B cell (primary cell): ENCODE measurements around the gene CFD. TPM values are rescaled to one million over a fixed set of nuclear protein-coding genes. Genes with fewer than 3 reads are reported as not detected.
A peak's percentile ranks its signal among the peaks of the same experiment; 100 is the strongest.

ENCODE experiments used
- ATAC-seq: fragments of 200-7000 bp; cut with Tn5 transposase; one replicate; pipeline ENCODE4 v1.10.0; 2021; ENCODE audit warnings: low read depth, mild to moderate bottlenecking, moderate number of reproducible peaks, moderate library complexity
- CTCF ChIA-PET: fragments of 350-600 bp; sonication (Branson Sonifier 250); formaldehyde crosslinking; loops from one replicate; lab custom pipeline; 2021; ENCODE audit warnings: antibody characterized with exemption, inconsistent platforms; lab: Charles Lee
- POLR2A ChIA-PET: fragments of 350-600 bp; sonication (Branson Sonifier 250); formaldehyde crosslinking; loops from one replicate; lab custom pipeline; 2021; ENCODE audit warnings: antibody characterized with exemption; lab: Charles Lee
- DNase-seq: peaks from one replicate; pipeline ENCODE4 v3.0.0; 2013
- H2AFZ ChIP-seq: 2 replicates; pipeline ENCODE4 v1.6.1; 2012; ENCODE audit warnings: mild to moderate bottlenecking, low read depth, low read length; ENCODE audit not compliant: insufficient read depth, poor library complexity, severe bottlenecking
- H3K27ac ChIP-seq, 2 donors: 1 replicate in 1 of 2; 2 replicates in 1 of 2; pipeline ENCODE4 v1.5.1; 2012 to 2013; ENCODE audit warnings: low read length in 2 of 2, mild to moderate bottlenecking in 2 of 2, moderate library complexity in 1 of 2
- H3K27me3 ChIP-seq, 4 experiments: fragments of 200-600 bp in 1 of 4; sonication (generic) in 1 of 4; replicated peaks in 1 of 4; 1 replicate in 2 of 4; 2 replicates in 2 of 4; pipeline versions ENCODE4 v1.6.1 to v1.7.0; 2013 to 2016; ENCODE audit warnings: low read length in 3 of 4, mild to moderate bottlenecking in 2 of 4, mixed read lengths in 1 of 4, moderate library complexity in 1 of 4; ENCODE audit not compliant: insufficient read depth in 4 of 4, control insufficient read depth in 3 of 4; ENCODE audit errors: control extremely low read depth in 1 of 4
- H3K36me3 ChIP-seq, 2 experiments: replicated peaks in 1 of 2; 1 replicate in 1 of 2; 2 replicates in 1 of 2; pipeline versions ENCODE4 v1.6.1 to v1.7.1; 2013; ENCODE audit warnings: low read length in 1 of 2; ENCODE audit not compliant: insufficient read depth in 2 of 2, control insufficient read depth in 1 of 2; ENCODE audit errors: control extremely low read depth in 1 of 2, extremely low read depth in 1 of 2
- H3K4me1 ChIP-seq, 2 donors: fragments of 200-600 bp in 1 of 2; sonication (generic) in 1 of 2; 1 replicate in 1 of 2; 2 replicates in 1 of 2; pipeline versions ENCODE4 v1.5.1 to v1.6.1; 2013 to 2017; ENCODE audit warnings: low read length in 2 of 2; ENCODE audit not compliant: control insufficient read depth in 2 of 2, insufficient read depth in 2 of 2
- H3K4me2 ChIP-seq: replicated peaks from 2 replicates; pipeline ENCODE3; 2012; ENCODE audit warnings: mild to moderate bottlenecking, low read depth, low read length; ENCODE audit not compliant: poor library complexity, severe bottlenecking
- H3K4me3 ChIP-seq, 5 experiments: fragments of 200-600 bp in 1 of 5; sonication (generic) in 1 of 5; 1 replicate in 3 of 5; 2 replicates in 2 of 5; pipeline versions ENCODE4 v1.5.1 to v1.7.0; 2011 to 2016; ENCODE audit warnings: low read length in 4 of 5, mild to moderate bottlenecking in 4 of 5, low read depth in 2 of 5, control low read depth in 1 of 5, moderate library complexity in 1 of 5; ENCODE audit not compliant: insufficient read depth in 1 of 5; ENCODE audit errors: control extremely low read depth in 1 of 5, extremely low read depth in 1 of 5
- H3K79me2 ChIP-seq: fragments of 200-600 bp; sonication (generic); one replicate; pipeline ENCODE4 v1.6.0; 2016; ENCODE audit warnings: low read length; ENCODE audit not compliant: control insufficient read depth, insufficient read depth
- H3K9ac ChIP-seq: fragments of 200-600 bp; sonication (generic); 2 replicates; pipeline ENCODE4 v1.6.1; 2017; ENCODE audit warnings: mild to moderate bottlenecking, low read length, moderate library complexity
- H3K9me3 ChIP-seq, 3 donors: one replicate each; pipeline versions ENCODE4 v1.6.1 to v1.7.1; 2013; ENCODE audit warnings: low read length in 2 of 3; ENCODE audit not compliant: control insufficient read depth in 2 of 3, insufficient read depth in 1 of 3; ENCODE audit errors: control extremely low read depth in 1 of 3
- H4K20me1 ChIP-seq: 2 replicates; pipeline ENCODE4 v1.6.0; 2012; ENCODE audit warnings: mild to moderate bottlenecking, low read length; ENCODE audit not compliant: insufficient read depth, control insufficient read depth, poor library complexity, severe bottlenecking
- H3K27ac Mint-ChIP-seq: one replicate; pipeline ENCODE4 v1.8.0; 2021; ENCODE audit warnings: mixed read lengths
- H3K27me3 Mint-ChIP-seq: one replicate; pipeline ENCODE4 v1.8.0; 2021; ENCODE audit warnings: mixed read lengths
- H3K4me1 Mint-ChIP-seq: one replicate; pipeline ENCODE4 v1.8.0; 2021; ENCODE audit warnings: mixed read lengths
- H3K4me3 Mint-ChIP-seq: one replicate; pipeline ENCODE4 v1.8.0; 2021; ENCODE audit warnings: mixed read lengths
- H3K9me3 Mint-ChIP-seq: one replicate; pipeline ENCODE4 v1.8.0; 2022; ENCODE audit warnings: mixed read lengths; ENCODE audit not compliant: insufficient read depth
- CTCF ChIP-seq: fragments of 200-600 bp; IDR thresholded peaks from one replicate; pipeline ENCODE4 v1.8.0; 2022; ENCODE audit warnings: antibody characterized with exemption, mild to moderate bottlenecking
- EZH2 ChIP-seq: IDR thresholded peaks from 2 replicates; pipeline ENCODE4 v1.6.1; 2012; ENCODE audit warnings: borderline replicate concordance, low read depth, mild to moderate bottlenecking, moderate library complexity, low read length; ENCODE audit not compliant: insufficient read depth, poor library complexity, severe bottlenecking
- WGBS: methylation state at CpG from one replicate; pipeline ENCODE4 v1.1.5; 2013; ENCODE audit warnings: missing lambda C conversion rate; ENCODE audit not compliant: insufficient coverage; 5-methylcytosine and 5-hydroxymethylcytosine counted together
- intact Hi-C: fragments of 100-400 bp; cut with micrococcal nuclease; formaldehyde crosslinking; loops from one replicate; pipeline ENCODE4 v1.10.0; 2022
- polyA plus RNA-seq: library from polyadenylated mRNA; depleted of rRNA; stranded (reverse); fragments of >200 nt; gene quantifications from 2 replicates; pipeline ENCODE4 v1.2.3, GENCODE V29; 2012
- total RNA-seq, 2 donors: library from RNA; stranded (reverse); fragments of 120-200 nt in 1 of 2; gene quantifications; 1 replicate in 1 of 2; 2 replicates in 1 of 2; pipeline versions ENCODE4 v1.2.3 to v1.2.4, GENCODE V29; 2013 to 2022

CFD gene
- total and polyA plus RNA-seq, 2 donors (not counting 1 experiment from before 2014, with no cell fraction given), result 0.79 to 6.6 TPM

GRCh38 chr19:815079-815774, 44.2 kb upstream of the CFD start:
- 97% methylated on average over 47 of the region's 47 CpGs for WGBS
- no peak overlapping the region for H2AFZ ChIP-seq
- peaks cover 4% of the 10 kb centered on the region for H3K79me2 ChIP-seq
- H3K27ac ChIP-seq, result no peak overlapping the region
- ChIA-PET CTCF (no interaction called here), POLR2A (no interaction called here)
- Mint-ChIP-seq H3K27me3 (no peaks in the 10 kb centered on the region), H3K4me3 (no peak overlapping the region), H3K27ac (no peak overlapping the region), H3K9me3 (no peaks in the 10 kb centered on the region), H3K4me1 (no peaks in the 10 kb centered on the region)
- TF ChIP-seq EZH2 (no peak), CTCF (no peak)
- H3K9me3 ChIP-seq, result peaks cover 0 to 3% (median 0%) of the 10 kb centered on the region in 3 donors
- peaks cover 0 to 25% of the 10 kb centered on the region in 2 experiments for H3K36me3 ChIP-seq
- ATAC-seq (no peak), DNase-seq (no peak)
- H3K4me3 ChIP-seq, result no peak overlapping the region
- H3K4me1 ChIP-seq, result no peaks in the 10 kb centered on the region
- H4K20me1 ChIP-seq, result peaks cover 24% of the 10 kb centered on the region
- H3K4me2 ChIP-seq, result no peak overlapping the region
- H3K27me3 ChIP-seq, result no peaks in the 10 kb centered on the region
- intact Hi-C loops, result no loop called here
- H3K9ac ChIP-seq, result no peak overlapping the region

DNA sequence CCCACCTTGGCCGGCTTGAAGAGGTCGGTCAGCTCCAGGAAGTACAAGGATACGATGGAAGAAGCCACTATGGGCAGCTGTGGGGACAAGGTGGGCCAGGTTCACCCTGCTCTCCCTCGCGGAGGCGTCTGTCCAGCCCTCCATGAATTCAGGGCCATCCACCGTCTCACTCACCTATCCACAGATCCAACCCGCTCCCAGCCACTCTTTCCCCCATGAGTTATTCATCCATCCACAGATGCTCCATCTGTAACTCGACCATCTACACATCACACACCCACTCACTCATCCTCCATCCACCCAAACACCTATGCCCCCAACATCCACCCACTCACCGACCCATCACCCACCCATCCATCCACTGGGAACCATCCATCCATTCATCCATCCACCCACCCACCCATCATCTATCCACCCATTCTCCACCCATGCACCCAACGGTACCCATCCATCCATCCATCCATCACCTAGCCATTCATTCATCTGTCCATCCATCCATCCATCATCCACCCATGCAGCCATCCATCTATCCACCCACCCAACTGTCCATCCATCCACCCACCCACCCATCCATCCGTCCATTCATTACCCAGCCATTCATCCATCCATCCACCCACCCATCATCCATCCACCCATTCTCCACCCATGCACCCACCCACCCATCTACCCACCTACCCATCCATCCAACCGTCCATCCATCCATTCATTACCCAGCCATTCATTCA, 43.5 kb upstream of the CFD start:
- no peak overlapping the region for H3K4me2 ChIP-seq
- WGBS, result 97% methylated on average over 13 of the region's 13 CpGs
- no peaks in the 10 kb centered on the region for H3K4me1 Mint-ChIP-seq
- peaks cover 4% of the 10 kb centered on the region for H3K79me2 ChIP-seq
- H3K36me3 ChIP-seq, result peaks cover 0 to 18% of the 10 kb centered on the region in 2 experiments
- no peak overlapping the region for H3K4me3 ChIP-seq
- POLR2A ChIA-PET, result no interaction called here
- no peak overlapping the region for H3K4me3 Mint-ChIP-seq
- no peak for TF ChIP-seq CTCF
- no peak for TF ChIP-seq EZH2
- CTCF ChIA-PET, result no interaction called here
- no peak overlapping the region for H3K9ac ChIP-seq
- peak; percentile 21 for ATAC-seq
- no peaks in the 10 kb centered on the region for H3K27me3 ChIP-seq
- H3K27me3 Mint-ChIP-seq, result no peaks in the 10 kb centered on the region
- peaks cover 17% of the 10 kb centered on the region for H4K20me1 ChIP-seq
- intact Hi-C loops, result no loop called here
- no peak for DNase-seq
- no peaks in the 10 kb centered on the region for H3K9me3 Mint-ChIP-seq
- H3K27ac ChIP-seq, result no peak overlapping the region
- no peak overlapping the region for H3K27ac Mint-ChIP-seq
- H3K9me3 ChIP-seq, result peaks cover 0 to 3% (median 0%) of the 10 kb centered on the region in 3 donors
- no peak overlapping the region for H2AFZ ChIP-seq
- no peaks in the 10 kb centered on the region for H3K4me1 ChIP-seq
